Neural progenitor cell (in vitro differentiated cells): Measurements from ENCODE around the gene SNF8. TPM values are rescaled to one million over a fixed set of nuclear protein-coding genes. Genes with fewer than 3 reads are reported as not detected.
A peak's percentile ranks its signal among the peaks of the same experiment; 100 is the strongest.

Experiments
- DNase-seq: peaks from one replicate; pipeline ENCODE4 v3.0.0-alpha.2; 2016; ENCODE audit warnings: low spot score
- H2AFZ ChIP-seq: fragments of 200-600 bp; sonication (generic); replicated peaks from 2 replicates; pipeline ENCODE4 v1.6.1; 2016; ENCODE audit warnings: antibody characterized with exemption
- H3F3A ChIP-seq: fragments of 200-600 bp; sonication (generic); 2 replicates; pipeline ENCODE4 v1.6.1; 2016; ENCODE audit warnings: antibody characterized with exemption, low read depth
- H3K27ac ChIP-seq: fragments of 200-600 bp; sonication (generic); 2 replicates; pipeline ENCODE4 v1.5.1; 2016; ENCODE audit warnings: mild to moderate bottlenecking
- H3K27me3 ChIP-seq: fragments of 200-600 bp; sonication (generic); 2 replicates; pipeline ENCODE4 v1.6.1; 2016; ENCODE audit warnings: mild to moderate bottlenecking, moderate library complexity
- H3K36me3 ChIP-seq: fragments of 200-600 bp; sonication (generic); 2 replicates; pipeline ENCODE4 v1.5.1; 2016
- H3K4me1 ChIP-seq: fragments of 200-600 bp; sonication (generic); 2 replicates; pipeline ENCODE4 v1.6.1; 2016; ENCODE audit warnings: mixed run types
- H3K4me2 ChIP-seq: fragments of 200-600 bp; sonication (generic); 2 replicates; pipeline ENCODE4 v1.6.1; 2016
- H3K4me3 ChIP-seq: fragments of 200-600 bp; sonication (generic); 2 replicates; pipeline ENCODE4 v1.5.1; 2016
- H3K79me2 ChIP-seq: fragments of 200-600 bp; sonication (generic); 2 replicates; pipeline ENCODE4 v1.6.1; 2016; ENCODE audit warnings: low read depth
- H3K9ac ChIP-seq: fragments of 200-600 bp; sonication (generic); 2 replicates; pipeline ENCODE4 v1.6.1; 2016
- H3K9me3 ChIP-seq: fragments of 200-600 bp; sonication (generic); 2 replicates; pipeline ENCODE4 v1.5.1; 2016; ENCODE audit warnings: low read depth
- H4K20me1 ChIP-seq: fragments of 200-600 bp; sonication (generic); 2 replicates; pipeline ENCODE4 v1.6.1; 2016; ENCODE audit warnings: low read depth
- H3K27ac Mint-ChIP-seq: 3 replicates; pipeline ENCODE4 v1.8.0; 2021; ENCODE audit warnings: mixed read lengths
- H3K27me3 Mint-ChIP-seq: 2 replicates; pipeline ENCODE4 v1.8.0; 2022; ENCODE audit warnings: low read depth, mild to moderate bottlenecking, inconsistent platforms, moderate library complexity, mixed read lengths; ENCODE audit not compliant: insufficient read depth
- H3K36me3 Mint-ChIP-seq: 3 replicates; pipeline ENCODE4 v1.8.0; 2021; ENCODE audit warnings: mixed read lengths
- H3K4me1 Mint-ChIP-seq: 3 replicates; pipeline ENCODE4 v1.8.0; 2021; ENCODE audit warnings: mixed read lengths
- H3K4me3 Mint-ChIP-seq: 3 replicates; pipeline ENCODE4 v1.8.0; 2021; ENCODE audit warnings: mild to moderate bottlenecking, moderate library complexity, mixed read lengths
- H3K9me3 Mint-ChIP-seq: 3 replicates; pipeline ENCODE4 v1.8.0; 2020; ENCODE audit warnings: mixed read lengths
- EZH2 ChIP-seq: fragments of 200-600 bp; sonication (generic); IDR thresholded peaks from 2 replicates; pipeline ENCODE4 v1.6.1; 2017; ENCODE audit warnings: antibody characterized with exemption, mild to moderate bottlenecking, moderate library complexity
- EZH2phosphoT487 ChIP-seq: fragments of 200-600 bp; sonication (generic); IDR thresholded peaks from 2 replicates; pipeline ENCODE4 v1.6.1; 2017; ENCODE audit warnings: antibody characterized with exemption
- total RNA-seq: library from RNA; depleted of rRNA; stranded (reverse); fragments of >200 nt; gene quantifications from 2 replicates; pipeline ENCODE4 v1.2.3, GENCODE V29; 2015; ENCODE audit warnings: low replicate concordance
- TF ChIP-seq, protein P1 (sequence below): fragments of 200-600 bp; sonication (generic); IDR thresholded peaks from 2 replicates; pipeline ENCODE4 v1.5.1; 2017; ENCODE audit warnings: antibody characterized with exemption, mild to moderate bottlenecking

The SNF8 gene
- total RNA-seq, 1 donor from 2014 or later = 103 TPM

DNA sequence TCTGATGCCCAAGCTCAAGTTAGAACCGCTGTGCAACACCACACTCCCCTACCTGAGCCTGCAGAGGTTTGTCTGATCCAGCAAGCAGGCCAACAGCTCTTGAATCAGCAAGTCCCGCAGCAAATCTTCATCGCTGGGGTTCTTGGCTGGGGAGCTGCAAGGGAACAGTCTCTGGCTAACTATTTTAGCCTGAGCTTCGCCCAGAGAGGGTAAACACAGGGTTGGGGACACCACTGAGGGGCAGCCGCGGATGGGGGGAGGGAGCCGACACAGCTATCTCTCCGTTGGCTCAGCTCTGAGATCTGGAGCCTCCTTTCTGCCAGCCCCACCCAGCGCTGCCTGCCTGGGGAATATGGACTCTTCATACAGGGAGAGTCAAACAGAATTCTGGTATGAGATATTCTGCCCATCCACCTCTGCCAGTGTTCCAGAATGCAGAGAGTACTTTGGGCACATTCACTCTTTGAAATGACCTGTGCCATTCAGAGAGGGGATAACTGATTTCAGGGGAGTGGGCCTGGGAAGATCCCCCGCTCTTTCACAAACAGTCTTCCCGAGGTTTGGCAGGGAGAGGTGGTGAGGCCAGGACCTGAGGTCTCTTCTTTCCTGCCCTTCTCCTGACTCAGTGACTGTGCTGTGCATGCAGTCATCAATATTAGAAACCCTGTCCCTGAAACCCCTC, 16.3 kb upstream of the SNF8 start:
- H3K4me2 ChIP-seq = peak overlapping the region; percentile 50

DNA sequence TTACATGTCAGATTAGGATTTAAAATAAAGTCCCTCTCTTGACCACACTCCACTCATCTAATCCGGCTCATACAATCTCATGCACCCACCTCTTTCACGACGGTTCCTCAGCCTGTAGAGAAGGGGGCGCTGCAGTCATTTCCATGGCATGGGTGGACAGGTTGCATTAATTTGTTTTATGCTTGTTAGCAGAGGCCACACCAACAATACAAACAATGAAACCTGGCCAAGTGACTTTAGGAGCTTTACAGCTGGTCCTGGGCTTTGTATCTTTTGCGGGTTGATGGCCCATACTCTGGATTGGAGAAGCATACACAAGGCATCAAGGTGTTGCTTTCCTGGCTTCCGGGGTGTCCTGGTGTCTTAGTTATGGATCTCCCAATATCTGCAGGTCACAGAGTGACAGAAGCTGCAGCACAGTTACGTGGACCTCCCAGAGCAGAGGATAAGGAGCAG, 9.7 kb upstream of the SNF8 start:
- DNase-seq = peak; percentile 75
- no peak overlapping the region for H3K4me3 ChIP-seq

More for the DNA sequence above, 16.3 kb upstream of the SNF8 start:
- Histone ChIP-seq H3K27ac (no peak overlapping the region), H3K9ac (no peak overlapping the region), H4K20me1 (no peaks in the 10 kb centered on the region), H3K36me3 (no peaks in the 10 kb centered on the region), H3K79me2 (no peaks in the 10 kb centered on the region), H3K4me3 (no peak overlapping the region), H3K9me3 (no peaks in the 10 kb centered on the region), H3K4me1 (peaks cover 18% of the 10 kb centered on the region), H3F3A (peaks cover 30% of the 10 kb centered on the region), H2AFZ (peak overlapping the region; percentile 30), H3K27me3 (no peaks in the 10 kb centered on the region)
- H3K36me3 Mint-ChIP-seq = no peaks in the 10 kb centered on the region
- peak; percentile 36 for DNase-seq
- no peaks in the 10 kb centered on the region for H3K9me3 Mint-ChIP-seq
- no peak overlapping the region for H3K4me3 Mint-ChIP-seq
- peaks cover 13% of the 10 kb centered on the region for H3K27me3 Mint-ChIP-seq
- peak overlapping the region; percentile 66 for H3K27ac Mint-ChIP-seq
- H3K4me1 Mint-ChIP-seq = peaks cover 29% of the 10 kb centered on the region
- TF ChIP-seq, protein P1, sequence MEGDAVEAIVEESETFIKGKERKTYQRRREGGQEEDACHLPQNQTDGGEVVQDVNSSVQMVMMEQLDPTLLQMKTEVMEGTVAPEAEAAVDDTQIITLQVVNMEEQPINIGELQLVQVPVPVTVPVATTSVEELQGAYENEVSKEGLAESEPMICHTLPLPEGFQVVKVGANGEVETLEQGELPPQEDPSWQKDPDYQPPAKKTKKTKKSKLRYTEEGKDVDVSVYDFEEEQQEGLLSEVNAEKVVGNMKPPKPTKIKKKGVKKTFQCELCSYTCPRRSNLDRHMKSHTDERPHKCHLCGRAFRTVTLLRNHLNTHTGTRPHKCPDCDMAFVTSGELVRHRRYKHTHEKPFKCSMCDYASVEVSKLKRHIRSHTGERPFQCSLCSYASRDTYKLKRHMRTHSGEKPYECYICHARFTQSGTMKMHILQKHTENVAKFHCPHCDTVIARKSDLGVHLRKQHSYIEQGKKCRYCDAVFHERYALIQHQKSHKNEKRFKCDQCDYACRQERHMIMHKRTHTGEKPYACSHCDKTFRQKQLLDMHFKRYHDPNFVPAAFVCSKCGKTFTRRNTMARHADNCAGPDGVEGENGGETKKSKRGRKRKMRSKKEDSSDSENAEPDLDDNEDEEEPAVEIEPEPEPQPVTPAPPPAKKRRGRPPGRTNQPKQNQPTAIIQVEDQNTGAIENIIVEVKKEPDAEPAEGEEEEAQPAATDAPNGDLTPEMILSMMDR = no peak
- TF ChIP-seq EZH2phosphoT487 = no peak
- TF ChIP-seq EZH2 = no peak

DNA sequence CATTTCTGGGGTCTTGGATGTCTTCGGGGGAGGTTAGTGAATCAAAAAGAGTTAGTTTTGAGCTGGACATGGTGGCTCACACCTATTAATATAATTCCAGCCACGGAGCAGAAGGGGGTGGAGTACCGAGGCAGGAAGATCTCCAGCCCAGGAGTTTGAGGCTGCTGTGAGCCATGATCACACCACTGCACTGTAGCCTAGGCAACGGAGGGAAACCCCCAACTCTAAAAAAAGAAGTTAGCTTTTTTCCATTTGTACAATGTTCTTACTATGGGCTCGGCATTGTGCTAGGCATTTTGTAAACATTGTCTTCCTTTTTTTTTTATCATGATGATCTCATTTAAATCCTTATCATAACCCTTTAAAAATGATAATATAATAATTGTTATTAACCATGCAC, 8.3 kb upstream of the SNF8 start:
- H3K4me3 ChIP-seq = no peak overlapping the region
- peaks cover 16% of the 10 kb centered on the region for H3K4me1 Mint-ChIP-seq
- H3K27me3 ChIP-seq = no peaks in the 10 kb centered on the region
- H3K79me2 ChIP-seq = no peaks in the 10 kb centered on the region
- H3K9me3 ChIP-seq = no peaks in the 10 kb centered on the region
- H2AFZ ChIP-seq = no peak overlapping the region
- TF ChIP-seq, protein P1 = no peak
- TF ChIP-seq EZH2phosphoT487 (no peak), EZH2 (no peak)
- H3K27ac ChIP-seq = no peak overlapping the region
- H3K27me3 Mint-ChIP-seq = peaks cover 4% of the 10 kb centered on the region
- H3K4me1 ChIP-seq = peaks cover 8% of the 10 kb centered on the region
- H3K9ac ChIP-seq = no peak overlapping the region
- H3K4me2 ChIP-seq = no peak overlapping the region
- peaks cover 6% of the 10 kb centered on the region for H3F3A ChIP-seq
- H3K9me3 Mint-ChIP-seq = no peaks in the 10 kb centered on the region
- no peak for DNase-seq
- no peaks in the 10 kb centered on the region for H3K36me3 Mint-ChIP-seq
- H4K20me1 ChIP-seq = no peaks in the 10 kb centered on the region
- H3K36me3 ChIP-seq = no peaks in the 10 kb centered on the region
- peak overlapping the region; percentile 7 for H3K4me3 Mint-ChIP-seq
- peak overlapping the region; percentile 86 for H3K27ac Mint-ChIP-seq

More for the DNA sequence above, 9.7 kb upstream of the SNF8 start:
- Histone ChIP-seq H3K36me3 (no peaks in the 10 kb centered on the region), H3F3A (peaks cover 6% of the 10 kb centered on the region), H3K4me1 (peaks cover 8% of the 10 kb centered on the region), H4K20me1 (no peaks in the 10 kb centered on the region), H3K27ac (no peak overlapping the region), H2AFZ (peak overlapping the region; percentile 89), H3K9ac (no peak overlapping the region), H3K9me3 (no peaks in the 10 kb centered on the region), H3K79me2 (no peaks in the 10 kb centered on the region), H3K4me2 (no peak overlapping the region), H3K27me3 (no peaks in the 10 kb centered on the region)
- Mint-ChIP-seq H3K4me3 (no peak overlapping the region), H3K36me3 (no peaks in the 10 kb centered on the region), H3K27ac (peak overlapping the region; percentile 86), H3K4me1 (peaks cover 16% of the 10 kb centered on the region), H3K27me3 (peaks cover 3% of the 10 kb centered on the region), H3K9me3 (no peaks in the 10 kb centered on the region)
- TF ChIP-seq, protein P1 = peak; percentile 74
- TF ChIP-seq EZH2phosphoT487 = no peak
